GM21529 (cell line): ENCODE results near the gene ECM2.

Experiments used
- ATAC-seq: cut with Tn5 transposase; IDR thresholded peaks from one replicate; pipeline ENCODE4 v1.9.1; 2021; ENCODE audit not compliant: unreplicated experiment

The ECM2 gene

DNA sequence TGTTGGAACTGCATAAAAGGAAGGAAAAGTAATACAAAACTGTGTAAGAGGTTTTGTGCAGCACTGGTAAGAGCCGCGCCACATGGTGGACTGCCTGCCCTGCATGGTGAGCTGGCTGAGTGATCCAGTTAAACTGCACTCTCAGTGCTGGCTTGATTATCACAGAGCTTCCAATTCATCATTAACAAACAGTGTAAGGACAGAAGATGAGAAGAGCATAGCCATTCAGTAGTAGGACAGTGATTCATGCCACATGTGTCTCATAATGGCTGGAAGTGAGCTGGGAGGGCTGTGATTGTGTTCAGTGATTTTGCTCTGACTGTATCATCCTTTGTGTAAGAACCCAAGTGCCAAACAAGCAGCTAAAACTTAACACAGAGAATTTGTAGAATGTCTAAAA, 67.6 kb downstream of the ECM2 start:
- ATAC-seq = no peak

DNA sequence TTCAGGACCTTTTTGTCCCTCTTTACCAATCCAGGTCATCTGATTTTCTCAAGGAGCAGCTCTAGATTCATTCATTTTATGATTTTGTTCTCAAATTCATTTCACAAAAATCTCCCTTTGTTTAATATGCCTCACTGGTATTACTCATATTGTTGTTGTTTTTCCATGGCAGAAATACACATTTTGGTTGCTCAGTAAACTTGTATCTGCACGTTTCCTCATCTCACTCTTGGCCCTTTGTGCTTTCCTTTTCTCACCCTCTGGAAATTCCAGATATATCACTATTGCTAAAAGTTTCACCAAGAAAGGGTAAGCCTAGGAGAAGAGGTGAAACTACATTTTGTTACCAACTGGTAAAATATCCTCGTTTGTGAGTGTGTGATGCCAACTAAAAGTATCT, 68.3 kb downstream of the ECM2 start:
- ATAC-seq = no peak

GRCh38 chr9:92467041-92467440, 68.7 kb downstream of the ECM2 start:
- ATAC-seq = no peak

DNA sequence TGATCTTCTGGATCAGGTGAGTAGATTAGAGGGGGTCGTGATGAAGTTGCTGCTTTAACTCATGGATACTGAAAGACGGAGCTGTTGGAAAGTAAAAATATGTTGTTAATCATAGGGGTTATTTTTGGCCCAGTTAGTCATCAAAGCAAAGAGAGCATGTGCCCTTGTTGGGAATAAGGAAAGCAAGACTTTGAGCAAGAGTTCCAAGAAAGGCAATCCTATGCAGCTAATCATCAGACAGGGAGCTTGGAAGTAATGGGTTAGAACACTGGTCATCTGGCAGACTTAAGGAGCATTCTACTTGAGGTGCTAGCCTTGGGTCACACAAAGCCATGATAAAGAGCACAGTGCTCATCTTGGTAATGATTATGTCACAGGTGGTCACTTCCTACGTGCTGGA, 71.8 kb downstream of the ECM2 start:
- ATAC-seq = no peak

DNA sequence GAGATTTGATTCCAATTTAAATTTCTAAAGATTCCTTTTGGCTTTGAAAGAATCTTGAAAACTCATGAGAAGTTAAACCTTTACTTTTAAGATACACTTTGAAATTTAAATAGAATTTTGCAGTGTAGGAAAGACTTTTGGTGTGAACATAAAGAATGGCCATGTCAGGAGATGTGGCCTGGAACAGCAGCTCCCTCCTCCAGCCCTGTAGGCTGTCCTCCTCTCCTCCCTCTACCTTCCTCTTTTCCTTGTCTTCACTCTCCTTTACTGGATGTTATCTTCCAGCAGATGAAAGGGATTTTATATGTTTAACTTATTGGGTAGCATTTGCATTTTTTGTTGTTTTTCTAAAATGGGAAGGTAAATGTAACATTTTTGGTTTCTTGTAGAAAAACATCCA, 72.4 kb downstream of the ECM2 start:
- no peak for ATAC-seq

- no peak for ATAC-seq
These were observed 78.2 kb downstream of the ECM2 start for GRCh38 chr9:92457576-92457975.

GRCh38 chr9:92455217-92455616, 80.6 kb downstream of the ECM2 start:
- no peak for ATAC-seq

GRCh38 chr9:92446536-92446935, 89.3 kb downstream of the ECM2 start:
- ATAC-seq = no peak
